GM23338 (cell line): ENCODE results near the gene ARHGAP32. TPM values are rescaled to one million over a fixed set of nuclear protein-coding genes. Genes with fewer than 3 reads are reported as not detected.
A peak's percentile ranks its signal among the peaks of the same experiment; 100 is the strongest.

ENCODE experiments used
- ATAC-seq: fragments of 200-7000 bp; cut with Tn5 transposase; 3 replicates; pipeline ENCODE4 v1.9.1; 2020
- DNase-seq: peaks from one replicate; pipeline ENCODE4 v3.0.0-alpha.2; 2015; ENCODE audit warnings: low spot score
- H2AFZ ChIP-seq: fragments of 200-600 bp; sonication (generic); 2 replicates; pipeline ENCODE4 v1.8.0; 2016; ENCODE audit warnings: antibody characterized with exemption, mild to moderate bottlenecking, moderate library complexity
- H3F3A ChIP-seq: fragments of 200-600 bp; sonication (generic); replicated peaks from 2 replicates; pipeline ENCODE4 v1.8.0; 2017; ENCODE audit warnings: antibody characterized with exemption, mixed run types, low read depth
- H3K27ac ChIP-seq: fragments of 200-600 bp; sonication (generic); 2 replicates; pipeline ENCODE4 v1.6.1; 2016; ENCODE audit warnings: low read depth
- H3K27me3 ChIP-seq: fragments of 200-600 bp; sonication (generic); 2 replicates; pipeline ENCODE4 v1.8.0; 2016; ENCODE audit warnings: mild to moderate bottlenecking, mixed run types, moderate library complexity; ENCODE audit not compliant: insufficient read depth
- H3K36me3 ChIP-seq: fragments of 200-600 bp; sonication (generic); 2 replicates; pipeline ENCODE4 v1.8.0; 2016; ENCODE audit warnings: mild to moderate bottlenecking; ENCODE audit not compliant: insufficient read depth
- H3K4me1 ChIP-seq: fragments of 200-600 bp; sonication (generic); 2 replicates; pipeline ENCODE4 v1.8.0; 2016; ENCODE audit warnings: mild to moderate bottlenecking, moderate library complexity; ENCODE audit not compliant: insufficient read depth
- H3K4me2 ChIP-seq: fragments of 200-600 bp; sonication (generic); 2 replicates; pipeline ENCODE4 v1.7.1; 2017; ENCODE audit warnings: mixed run types
- H3K4me3 ChIP-seq: fragments of 200-600 bp; sonication (generic); 2 replicates; pipeline ENCODE4 v1.6.1; 2016; ENCODE audit warnings: mixed run types
- H3K79me2 ChIP-seq: fragments of 200-600 bp; sonication (generic); replicated peaks from 2 replicates; pipeline ENCODE4 v1.8.0; 2017; ENCODE audit warnings: mild to moderate bottlenecking; ENCODE audit not compliant: insufficient read depth
- H3K9me2 ChIP-seq: fragments of 200-600 bp; sonication (generic); 2 replicates; pipeline ENCODE4 v1.8.0; 2017; ENCODE audit not compliant: insufficient read depth
- H4K20me1 ChIP-seq: fragments of 200-600 bp; sonication (generic); replicated peaks from 2 replicates; pipeline ENCODE4 v1.8.0; 2017; ENCODE audit warnings: mild to moderate bottlenecking; ENCODE audit not compliant: insufficient read depth
- H3K27ac Mint-ChIP-seq: 2 replicates; pipeline ENCODE4 v1.8.0; 2020; ENCODE audit warnings: inconsistent platforms, mild to moderate bottlenecking, moderate library complexity, mixed read lengths
- H3K27me3 Mint-ChIP-seq: 3 replicates; pipeline ENCODE4 v1.8.0; 2022; ENCODE audit warnings: low read depth, mild to moderate bottlenecking, moderate library complexity, mixed read lengths, inconsistent platforms; ENCODE audit not compliant: insufficient read depth, poor library complexity
- H3K36me3 Mint-ChIP-seq: 3 replicates; pipeline ENCODE4 v1.8.0; 2021; ENCODE audit warnings: low read depth, mild to moderate bottlenecking, inconsistent platforms, moderate library complexity, mixed read lengths
- H3K4me1 Mint-ChIP-seq: 3 replicates; pipeline ENCODE4 v1.8.0; 2020; ENCODE audit warnings: mild to moderate bottlenecking, inconsistent platforms, mixed read lengths
- H3K4me3 Mint-ChIP-seq: 3 replicates; pipeline ENCODE4 v1.8.0; 2021; ENCODE audit warnings: moderate library complexity, mild to moderate bottlenecking, inconsistent platforms, mixed read lengths
- H3K9me3 Mint-ChIP-seq: 3 replicates; pipeline ENCODE4 v1.8.0; 2020; ENCODE audit warnings: moderate library complexity, mild to moderate bottlenecking, inconsistent platforms, mixed read lengths
- CREB1 ChIP-seq: fragments of 250-450 bp; sonication (Bioruptor Pico); IDR thresholded peaks from 2 replicates; pipeline ENCODE4 v1.5.0; 2020; ENCODE audit warnings: low read depth, mild to moderate bottlenecking, moderate library complexity
- CTCF ChIP-seq, 2 experiments: fragments of 200-600 bp in 1 of 2; sonication (generic) in 1 of 2; conservative IDR thresholded peaks; 2 replicates each; pipeline versions ENCODE4 v1.5.1 to v1.6.1; 2016 to 2017; ENCODE audit warnings: antibody characterized with exemption in 2 of 2, low read depth in 2 of 2, mild to moderate bottlenecking in 2 of 2, moderate library complexity in 1 of 2
- NANOG ChIP-seq: IDR thresholded peaks from 2 replicates; pipeline ENCODE4 v1.6.1; 2016; ENCODE audit warnings: antibody characterized with exemption, borderline replicate concordance
- STAT1 ChIP-seq: IDR thresholded peaks from one replicate; pipeline ENCODE4 v1.6.1; 2016; ENCODE audit warnings: antibody characterized with exemption; ENCODE audit not compliant: unreplicated experiment
- ZNF462 ChIP-seq: fragments of 250-450 bp; sonication (Bioruptor Pico); IDR thresholded peaks from 2 replicates; pipeline ENCODE4 v1.5.0; 2020; ENCODE audit warnings: mild to moderate bottlenecking, moderate library complexity
- polyA plus RNA-seq: library from polyadenylated mRNA; unstranded; fragments of >200 nt; fragmentation: Nextera tagmentation; extraction: Ambion mirVana; gene quantifications from 2 replicates; pipeline ENCODE4 v1.2.1, GENCODE V29; 2016
- total RNA-seq: library from RNA; depleted of rRNA; stranded (reverse); fragments of >200 nt; shearing (Covaris generic); gene quantifications from 2 replicates; pipeline ENCODE4 v1.2.3, GENCODE V29; 2014

The ARHGAP32 gene
- total and polyA plus RNA-seq, 2 experiments from 2014 or later: 3.9 to 17.2 TPM

GRCh38 chr11:128936606-128937251 lies 255.4 kb downstream of the ARHGAP32 start:
- Histone ChIP-seq H3K79me2 (no peaks in the 10 kb centered on the region), H3K9me2 (no peaks in the 10 kb centered on the region), H3K4me2 (peak overlapping the region; percentile 44; the same call in 1 of the 2 replicates), H3K4me1 (peaks cover 8% of the 10 kb centered on the region), H3K36me3 (no peaks in the 10 kb centered on the region), H3F3A (no peaks in the 10 kb centered on the region), H2AFZ (peak overlapping the region; percentile 95), H4K20me1 (no peaks in the 10 kb centered on the region), H3K27ac (no peak overlapping the region), H3K4me3 (no peak overlapping the region), H3K27me3 (peaks cover 8% of the 10 kb centered on the region; the same call in 1 of the 2 replicates)
- Mint-ChIP-seq H3K9me3 (no peaks in the 10 kb centered on the region; the same call in 2 of the 3 replicates), H3K27me3 (peaks cover 14% of the 10 kb centered on the region), H3K4me3 (no peak overlapping the region), H3K4me1 (peaks cover 24% of the 10 kb centered on the region), H3K27ac (peak overlapping the region; percentile 42; the same call in 1 of the 2 replicates), H3K36me3 (no peaks in the 10 kb centered on the region)
- ATAC-seq (peak; percentile 66), DNase-seq (peak; percentile 94)
- TF ChIP-seq CTCF (conservative IDR thresholded peaks at IDR 0.05; ENCODE audit: low read depth in 2 of 2) (peak in 1 of 2 experiments; percentile 45; a peak in 2 of 4 replicates), NANOG (no peak), CREB1 (CRISPR knock-in tag) (peak; percentile 70), STAT1 (no peak), ZNF462 (CRISPR knock-in tag) (no peak)
